Adrenal gland (tissue), 12 donors: ENCODE data around the gene IGF2. TPM values are rescaled to one million over a fixed set of nuclear protein-coding genes. Genes with fewer than 3 reads are reported as not detected.

Source experiments
- DNase-seq, 7 donors: peaks; one replicate each; pipeline ENCODE4 v3.0.0-alpha.2; 2019 to 2020
- H3K27ac ChIP-seq, 5 donors: fragments of 200-600 bp; sonication (generic) in 4 of 5; 1 replicate in 3 of 5; 2 replicates in 2 of 5; pipeline versions ENCODE4 v1.5.1 to v1.8.0; 2016 to 2020; ENCODE audit warnings: mild to moderate bottlenecking in 1 of 5
- H3K27me3 ChIP-seq: fragments of 200-600 bp; 2 replicates; pipeline ENCODE4 v1.8.0; 2021
- H3K36me3 ChIP-seq, 2 donors: fragments of 200-600 bp; replicated peaks in 1 of 2; 1 replicate in 1 of 2; 2 replicates in 1 of 2; pipeline versions ENCODE4 v1.5.1 to v1.8.0; 2018 to 2022
- H3K4me1 ChIP-seq, 2 donors: fragments of 200-600 bp; replicated peaks in 1 of 2; 1 replicate in 1 of 2; 2 replicates in 1 of 2; pipeline versions ENCODE4 v1.5.1 to v1.8.0; 2018 to 2021
- H3K4me3 ChIP-seq, 4 donors: fragments of 200-600 bp; sonication (generic) in 3 of 4; one replicate each; pipeline ENCODE4 v1.5.1; 2016 to 2018
- H3K9me3 ChIP-seq, 3 donors: fragments of 200-600 bp; sonication (generic) in 1 of 3; replicated peaks in 1 of 3; 1 replicate in 2 of 3; 2 replicates in 1 of 3; pipeline versions ENCODE4 v1.5.1 to v1.8.0; 2016 to 2021
- CTCF ChIP-seq, 6 experiments: fragments of 450-650 bp in 4 of 6; fragments of 200-600 bp in 2 of 6; sonication (generic) in 1 of 6; IDR thresholded peaks; 1 replicate in 5 of 6; 2 replicates in 1 of 6; pipeline versions ENCODE4 v1.5.1 to v1.8.0; 2016 to 2021; ENCODE audit warnings: antibody characterized with exemption in 6 of 6, mild to moderate bottlenecking in 2 of 6, moderate library complexity in 1 of 6
- POLR2A ChIP-seq, 2 donors: fragments of 450-650 bp; IDR thresholded peaks; one replicate each; pipeline ENCODE4 v1.6.1; 2017; ENCODE audit warnings: antibody characterized with exemption in 2 of 2, mild to moderate bottlenecking in 2 of 2, moderate library complexity in 1 of 2
- WGBS, 4 donors: extraction: QIAGEN DNeasy Blood & Tissue Kit in 2 of 4; methylation state at CpG; one replicate each; pipeline versions ENCODE4 v1.1.5 to v1.1.7; 2013 to 2017; 5-methylcytosine and 5-hydroxymethylcytosine counted together
- intact Hi-C, 2 donors: fragments of 100-400 bp; cut with DNase I; formaldehyde crosslinking; loops; one replicate each; pipeline versions ENCODE4 v1.14.1 to v1.15.0; 2022 to 2023
- polyA plus RNA-seq, 3 donors: library from polyadenylated mRNA; stranded (reverse); fragments of 200-250 nt in 2 of 3; fragments of 350-450 nt in 1 of 3; fragmentation: Illumina TruSeq in 1 of 3; extraction: RNeasy Lipid Tissue Mini Kit (QIAGEN cat#74804) in 1 of 3; gene quantifications; one replicate each; pipeline ENCODE4 v1.2.3, GENCODE V29; 2013 to 2014
- total RNA-seq, 9 donors: library from RNA; depleted of rRNA in 4 of 9; stranded (reverse); fragments of >200 nt in 4 of 9; fragments of 120-200 nt in 1 of 9; fragmentation: NEBNext Ultra II Directional in 1 of 9; extraction: Animal tissue kit (Norgen Biotek cat#: 25700) in 1 of 9; gene quantifications; one replicate each; pipeline versions ENCODE4 v1.1.0 to v1.2.4, GENCODE V29; 2013 to 2023
- donor health status: healthy with polysubstance abuse.
- donor health status: Bipolar disorder and iron deficiency.
- donor health status: DM: yes; HTN: yes; CAD: no.
- donor health status: DM: no; HTN: no; CAD: no.
- donor health status: DM: no; HTN: no; CAD: no.
- donor health status: DM: yes; HTN: yes; CAD: no.

Gene IGF2
- total and polyA plus RNA-seq, 12 donors, result 41.8 to 693 (median 119) TPM

- no peak for TF ChIP-seq CTCF (IDR thresholded peaks at IDR 0.05)
- no peak for TF ChIP-seq POLR2A (IDR thresholded peaks at IDR 0.05)
- no peaks in the 10 kb centered on the region for H3K36me3 ChIP-seq
- WGBS, 4 donors, result 85 to 96% (median 94%) methylated on average over 7 of the region's 7 CpGs
- no peak overlapping the region for H3K27ac ChIP-seq
- H3K27me3 ChIP-seq, result no peaks in the 10 kb centered on the region
- intact Hi-C loops, result no loop called here
- no peak overlapping the region for H3K4me3 ChIP-seq
- DNase-seq, result no peak
- no peaks in the 10 kb centered on the region for H3K9me3 ChIP-seq
- H3K4me1 ChIP-seq, result no peaks in the 10 kb centered on the region
Measured at GRCh38 chr11:2105511-2105910, 33.7 kb downstream of the IGF2 start.

- H3K4me1 ChIP-seq, result no peaks in the 10 kb centered on the region
- TF ChIP-seq CTCF (IDR thresholded peaks at IDR 0.05) (no peak), POLR2A (IDR thresholded peaks at IDR 0.05) (no peak)
- H3K27me3 ChIP-seq, result no peaks in the 10 kb centered on the region
- H3K9me3 ChIP-seq, result no peaks in the 10 kb centered on the region
- intact Hi-C loops, result no loop called here
- H3K27ac ChIP-seq, result no peak overlapping the region
- 86 to 92% (median 89%) methylated on average over 14 to 18 of the region's 18 CpGs for WGBS, 4 donors
- peak in 1 of 7 donors; percentile 3 for DNase-seq
- H3K4me3 ChIP-seq, result no peak overlapping the region
- H3K36me3 ChIP-seq, result no peaks in the 10 kb centered on the region
Measured at GRCh38 chr11:2104524-2105440, 34.4 kb downstream of the IGF2 start.

- Histone ChIP-seq H3K36me3 (no peaks in the 10 kb centered on the region), H3K9me3 (no peaks in the 10 kb centered on the region), H3K4me1 (no peaks in the 10 kb centered on the region), H3K27me3 (no peaks in the 10 kb centered on the region), H3K27ac (no peak overlapping the region), H3K4me3 (no peak overlapping the region)
- TF ChIP-seq POLR2A (IDR thresholded peaks at IDR 0.05) (no peak), CTCF (IDR thresholded peaks at IDR 0.05) (no peak)
- intact Hi-C loops, result no loop called here
- WGBS, 4 donors, result 91 to 95% (median 94%) methylated on average over 15 to 25 of the region's 25 CpGs
- DNase-seq, result no peak
Measured at GRCh38 chr11:2103668-2104523, 35.3 kb downstream of the IGF2 start.

- H3K27me3 ChIP-seq, result no peaks in the 10 kb centered on the region
- H3K36me3 ChIP-seq, result no peaks in the 10 kb centered on the region
- H3K27ac ChIP-seq, result no peak overlapping the region
- no peak for TF ChIP-seq CTCF (IDR thresholded peaks at IDR 0.05)
- no peak for TF ChIP-seq POLR2A (IDR thresholded peaks at IDR 0.05)
- no peaks in the 10 kb centered on the region for H3K9me3 ChIP-seq
- no peak for DNase-seq
- no peaks in the 10 kb centered on the region for H3K4me1 ChIP-seq
- intact Hi-C loops, result no loop called here
- no peak overlapping the region for H3K4me3 ChIP-seq
- 69 to 78% (median 72%) methylated on average over 2 of the region's 2 CpGs for WGBS, 4 donors
Measured at GRCh38 chr11:2102883-2103213, 36.3 kb downstream of the IGF2 start.
